Skin of body (tissue), 2 donors: ENCODE measurements around the gene CEACAM20. TPM values are rescaled to one million over a fixed set of nuclear protein-coding genes. Genes with fewer than 3 reads are reported as not detected.
"Not testable (repeated sequence)": the region's sequence is repeated elsewhere in the genome, so short reads cannot be mapped to it uniquely, and the experiment has no call there.

ENCODE experiments used
- DNase-seq: peaks from one replicate; lab custom pipeline; 2025; lab: John Stamatoyannopoulos, UW
- total RNA-seq: library from RNA; depleted of rRNA; stranded (reverse); fragments of >200 nt; gene quantifications from one replicate; pipeline ENCODE4 v1.2.3, GENCODE V29; 2014

The CEACAM20 gene
- total RNA-seq, 1 donor from 2014 or later: not detected

DNA sequence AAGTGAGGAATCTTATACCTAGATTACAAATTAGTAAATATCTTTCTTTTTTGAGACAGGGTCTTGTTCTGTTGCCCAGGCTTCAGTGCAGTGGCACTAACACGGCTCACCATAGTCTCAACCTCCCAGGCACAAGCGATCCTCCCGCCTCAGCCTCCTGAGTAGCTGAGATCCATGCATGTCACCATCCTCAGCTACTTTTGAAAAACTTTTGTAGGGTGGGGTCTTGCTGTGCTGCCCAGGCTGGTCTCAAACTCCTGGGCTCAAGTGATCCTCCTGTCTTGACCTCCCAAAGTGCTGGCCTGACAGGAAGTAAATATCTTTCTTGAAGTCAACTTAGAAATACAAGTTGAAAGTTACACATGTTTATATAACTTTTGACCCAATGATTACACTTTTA, 20.0 kb upstream of the CEACAM20 start:
- no peak for DNase-seq

DNA sequence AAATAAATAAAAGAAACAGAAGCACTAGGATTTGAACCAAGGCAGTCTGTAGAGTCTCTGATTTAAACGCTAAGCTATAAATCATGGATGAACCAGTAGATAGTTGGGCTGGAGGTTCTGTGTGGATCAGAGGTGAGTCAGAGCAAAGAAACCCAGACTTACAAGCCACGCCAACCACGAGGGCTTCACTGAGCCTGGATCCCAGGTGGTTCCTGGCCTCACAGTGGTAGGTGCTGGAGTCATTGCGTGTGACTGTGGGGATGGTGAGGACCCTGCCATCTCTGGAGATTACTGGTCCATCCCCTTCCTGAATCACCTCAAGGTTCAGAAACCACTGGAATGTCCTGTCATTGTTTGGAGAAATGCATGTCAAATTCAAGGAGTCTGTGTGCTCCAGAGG, 19.3 kb upstream of the CEACAM20 start:
- no peak for DNase-seq

DNA sequence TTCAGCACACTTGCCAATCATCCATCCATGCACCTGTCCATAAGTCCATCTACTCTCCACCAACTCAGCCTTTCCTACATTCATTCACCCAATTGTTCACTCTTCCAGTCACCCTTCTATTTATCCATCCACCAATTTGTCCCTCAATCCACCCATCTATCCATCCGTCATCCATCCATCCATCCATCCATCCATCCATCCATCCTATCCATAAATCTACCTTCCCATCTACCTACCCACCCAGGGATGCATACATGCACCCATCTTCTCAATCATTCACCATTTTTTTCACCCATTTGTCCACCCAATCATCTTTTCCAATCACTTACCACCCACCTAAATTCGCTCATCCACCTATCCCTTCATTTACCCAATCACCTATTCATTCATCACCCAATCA, 14.6 kb upstream of the CEACAM20 start:
- DNase-seq: no peak

DNA sequence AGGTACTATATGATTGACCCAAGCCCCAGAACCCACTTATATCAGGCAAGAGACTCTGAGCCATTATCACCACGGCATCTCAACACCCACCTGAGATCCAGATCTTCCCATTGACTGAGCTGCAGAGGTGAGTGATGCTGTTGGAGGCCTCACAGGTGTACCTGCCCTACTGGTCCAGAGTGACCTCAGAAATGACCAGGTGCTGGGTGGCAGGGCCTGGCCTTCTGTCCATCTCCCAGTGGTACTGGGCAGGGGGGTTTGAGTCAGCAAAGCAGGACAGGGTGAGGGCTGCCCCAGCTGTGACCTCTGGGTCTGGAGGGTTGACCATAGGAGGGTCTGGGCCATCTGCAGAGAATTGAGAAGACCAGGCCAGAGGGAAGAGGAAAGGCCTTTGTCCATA, 13.2 kb upstream of the CEACAM20 start:
- no peak for DNase-seq

DNA sequence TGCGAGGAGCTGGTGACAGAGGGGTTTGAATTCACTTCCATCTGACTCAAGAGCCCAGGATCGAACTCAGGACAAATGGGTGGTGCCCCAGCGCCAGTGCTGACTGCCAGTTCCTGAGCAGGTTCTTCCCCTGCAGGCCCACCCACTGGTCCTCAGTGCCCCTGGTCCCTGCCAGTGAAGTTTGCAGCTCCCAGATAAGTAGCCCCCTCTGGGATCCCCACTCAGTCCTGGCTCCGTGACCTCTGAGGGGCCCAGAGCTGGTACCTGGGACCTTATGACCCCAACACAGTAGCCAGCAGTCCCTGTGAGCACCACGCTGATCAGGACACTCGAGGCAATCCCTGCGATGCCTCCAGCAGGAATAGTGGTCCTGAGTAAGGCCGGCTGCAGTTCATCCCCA, 11.3 kb upstream of the CEACAM20 start:
- no peak for DNase-seq

DNA sequence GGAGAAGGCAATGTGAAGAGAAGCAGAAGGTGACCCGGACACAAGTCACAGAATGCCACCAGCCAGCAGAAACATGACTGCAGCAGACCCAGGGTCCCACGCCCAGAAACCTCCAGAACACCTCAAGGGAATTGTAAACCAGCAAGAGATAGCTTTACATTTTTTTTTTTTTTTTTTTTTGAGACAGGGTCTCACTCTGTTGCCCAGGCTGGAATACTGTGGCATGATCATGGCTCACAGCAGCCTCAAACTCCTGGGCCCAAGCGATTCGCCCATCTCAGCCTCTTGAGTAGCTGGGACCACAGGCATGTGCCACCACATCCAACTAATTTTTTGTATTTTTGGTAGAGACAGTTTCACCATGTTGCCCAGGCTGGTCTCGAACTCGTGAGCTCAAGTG, 10.5 kb upstream of the CEACAM20 start:
- DNase-seq: no peak

DNA sequence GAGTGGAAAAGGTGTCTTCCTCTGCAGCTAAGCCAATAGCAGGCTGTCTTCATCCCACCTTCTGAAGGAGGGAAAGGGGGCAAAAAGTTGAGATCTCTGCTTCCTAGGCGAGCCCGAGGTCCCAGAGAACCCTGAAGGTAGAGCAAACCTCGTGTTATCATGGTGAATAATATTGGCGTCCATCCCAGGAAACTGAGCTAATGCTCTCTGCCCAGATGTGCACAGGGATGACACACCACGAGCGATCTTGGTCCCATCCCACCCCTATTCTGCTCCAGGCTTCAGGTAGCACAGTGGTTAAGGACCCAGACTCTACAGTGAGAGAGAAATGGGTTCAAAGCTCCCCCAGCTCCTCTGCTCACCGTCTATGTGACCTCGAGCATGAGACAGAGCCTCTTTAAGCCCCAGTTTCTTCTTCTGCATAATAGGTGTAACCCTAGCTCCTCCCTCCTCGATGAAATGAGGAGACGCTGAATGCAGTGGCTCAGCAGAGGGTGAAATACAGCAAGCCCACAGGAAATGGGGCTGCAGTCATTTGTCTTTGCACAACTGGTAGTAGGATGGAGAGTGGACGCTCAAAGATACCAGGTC, 9.9 kb upstream of the CEACAM20 start:
- no peak for DNase-seq

DNA sequence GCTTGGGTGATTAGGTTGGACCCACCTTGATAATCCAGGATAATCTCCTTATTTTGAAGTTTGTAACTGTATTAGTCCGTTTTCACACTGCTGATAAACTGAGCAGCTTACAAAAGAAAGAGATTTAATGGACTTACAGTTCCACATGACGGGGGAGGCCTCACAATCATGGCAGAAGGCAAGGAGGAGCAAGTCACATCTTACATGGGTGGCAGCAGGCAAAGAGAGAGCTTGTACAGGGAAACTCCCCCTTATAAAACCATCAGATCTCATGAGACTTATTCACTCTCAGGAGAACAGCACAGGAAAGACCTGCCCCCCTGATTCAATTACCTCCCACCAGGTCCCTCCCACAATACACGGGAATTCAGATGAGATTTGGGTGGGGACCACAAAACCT, 5.9 kb upstream of the CEACAM20 start:
- not testable (repeated sequence) for DNase-seq

DNA sequence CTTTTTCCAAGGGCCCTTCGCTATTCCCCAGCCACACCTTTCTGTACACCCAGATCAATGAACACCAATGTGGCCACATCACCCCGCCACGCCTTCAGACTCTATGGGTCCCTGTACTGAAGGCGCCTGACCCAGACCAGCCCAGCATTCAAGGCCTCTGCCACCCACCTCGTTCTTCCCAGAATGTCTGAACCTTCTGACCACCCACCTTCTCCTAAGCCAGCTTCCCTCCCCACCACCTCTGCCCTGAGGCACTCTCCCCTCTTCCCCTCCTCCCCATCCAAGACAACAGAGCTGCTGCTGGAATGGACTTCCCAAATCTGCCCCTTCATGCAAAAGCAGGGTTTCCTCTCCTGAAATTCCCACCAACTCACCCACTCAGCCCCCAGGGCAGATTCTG, 3.3 kb upstream of the CEACAM20 start:
- no peak for DNase-seq

DNA sequence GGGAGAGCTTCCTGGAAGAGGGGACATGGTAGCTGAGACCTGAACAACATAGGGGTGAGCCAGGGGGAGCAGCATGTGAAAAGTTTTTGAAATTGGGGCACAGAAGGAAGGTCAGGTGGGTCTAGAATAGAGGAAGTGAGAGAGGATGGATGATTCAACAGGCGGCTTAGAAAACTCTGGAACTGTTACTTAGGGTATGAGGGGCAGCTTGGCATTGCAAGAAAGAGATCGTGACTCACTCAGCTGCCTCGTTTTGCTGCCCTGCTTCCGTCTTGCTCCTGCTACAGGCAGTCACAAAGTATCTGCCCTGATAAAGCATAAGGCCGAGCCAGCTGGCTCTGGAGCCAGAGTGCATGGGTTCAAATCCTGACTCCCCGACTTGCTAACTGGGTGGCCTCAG, 1.3 kb upstream of the CEACAM20 start:
- DNase-seq: no peak

DNA sequence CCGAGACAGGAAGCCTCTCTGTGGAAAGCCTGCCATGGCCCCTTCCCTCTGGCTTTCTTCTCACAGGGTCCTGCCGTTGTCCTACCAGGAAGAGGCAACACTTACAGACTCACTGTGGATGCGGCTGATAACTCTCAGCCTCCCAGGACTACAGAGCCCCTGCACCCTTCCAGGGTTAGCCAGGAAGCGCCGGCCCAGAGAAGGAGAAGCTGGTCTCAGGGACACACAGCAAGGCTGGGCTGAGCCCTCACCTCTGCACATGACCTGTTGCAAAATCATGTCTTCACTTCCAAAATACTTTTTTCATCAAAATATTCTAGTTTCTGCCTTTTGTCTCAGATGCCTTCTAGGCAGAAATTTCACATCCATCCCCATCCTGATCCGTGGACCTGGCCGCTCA, 1.9 kb downstream of the CEACAM20 start:
- no peak for DNase-seq

DNA sequence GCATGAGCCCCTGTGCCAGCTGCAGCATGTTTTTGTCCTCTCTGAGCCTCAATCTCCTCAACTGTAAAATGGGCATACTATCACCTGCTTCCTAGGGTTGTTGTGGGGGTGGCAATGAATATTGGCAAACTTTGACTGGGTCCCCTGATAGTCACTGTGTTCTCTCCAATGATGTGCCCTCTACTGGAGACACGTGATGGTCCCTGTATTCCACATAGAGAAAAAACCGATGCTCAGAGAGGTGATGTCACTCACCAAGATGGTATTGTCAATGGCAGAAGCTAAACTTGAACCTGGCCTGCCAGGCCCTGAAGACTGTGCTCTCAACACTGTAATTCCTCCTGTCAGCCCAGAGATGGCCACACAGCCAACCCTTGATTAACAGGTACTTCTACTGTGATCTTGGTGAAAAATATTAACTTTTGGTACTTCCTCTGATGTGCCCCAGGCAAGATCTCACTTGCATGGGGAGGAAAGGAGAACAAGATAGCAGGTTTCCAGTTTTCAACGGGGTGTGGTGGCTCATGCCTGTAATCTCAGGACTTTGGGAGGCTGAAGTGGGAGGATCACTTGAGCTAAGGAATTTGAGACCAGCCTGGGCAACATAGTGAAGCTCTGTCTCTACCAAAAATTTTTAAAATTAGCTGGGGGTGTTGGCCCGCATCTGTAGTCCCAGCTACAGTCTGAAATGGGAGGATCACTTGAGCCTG, 3.6 kb downstream of the CEACAM20 start:
- DNase-seq: no peak

DNA sequence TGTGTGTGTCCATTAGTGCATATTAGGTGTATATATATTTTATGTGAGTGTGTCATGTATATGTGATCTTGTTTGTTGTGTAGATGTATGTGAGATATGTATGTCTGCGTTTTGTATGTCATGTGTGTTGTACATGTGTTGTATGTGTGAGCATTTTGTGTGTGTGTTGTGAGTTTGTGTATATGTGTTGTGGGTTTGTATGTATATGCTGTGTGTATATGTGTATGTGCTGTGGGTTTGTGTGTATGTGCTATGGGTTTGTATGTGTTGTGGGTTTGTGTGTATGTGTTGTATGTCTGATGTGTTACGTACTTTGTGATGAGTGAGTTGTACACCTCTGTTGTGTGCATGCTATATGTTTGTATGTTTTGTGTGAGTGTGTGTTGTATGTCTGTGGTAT, 8.1 kb downstream of the CEACAM20 start:
- no peak for DNase-seq

DNA sequence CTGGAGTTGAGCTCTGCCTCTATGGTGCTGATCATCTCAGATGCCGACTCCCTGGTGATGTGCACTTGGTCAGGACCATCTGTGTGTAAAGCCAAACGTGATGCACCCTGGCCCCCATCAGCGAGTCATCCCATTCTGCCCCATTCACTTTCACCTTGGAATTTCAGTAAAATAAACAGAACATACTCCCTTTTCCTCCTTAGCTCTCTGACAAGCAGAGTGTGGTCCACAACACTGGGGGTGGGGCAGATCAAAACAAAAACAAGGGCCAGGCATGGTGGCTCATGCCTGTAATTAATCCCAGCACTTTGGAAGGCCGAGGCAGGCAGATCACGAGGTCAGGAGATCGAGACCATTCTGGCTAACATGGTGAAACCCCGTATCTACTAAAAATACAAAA, 12.3 kb downstream of the CEACAM20 start:
- no peak for DNase-seq

DNA sequence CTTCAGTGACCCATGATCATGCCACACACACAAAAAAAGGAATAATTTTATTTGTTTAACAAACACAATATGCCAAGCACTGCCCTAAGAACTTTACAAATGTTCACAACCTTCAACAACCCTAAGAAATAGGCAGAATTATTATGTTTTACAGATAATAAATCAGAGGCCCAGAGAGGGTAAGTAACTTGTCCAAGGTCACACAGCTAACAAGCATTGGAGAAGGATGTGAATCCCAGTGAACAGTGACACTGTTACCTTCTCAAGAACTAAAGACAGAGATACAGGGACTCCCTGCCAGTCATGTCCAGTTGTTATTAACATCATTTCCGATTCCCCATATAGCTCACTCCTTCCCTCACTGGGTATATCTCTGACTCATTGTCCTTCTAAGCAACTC, 13.6 kb downstream of the CEACAM20 start:
- DNase-seq: no peak

DNA sequence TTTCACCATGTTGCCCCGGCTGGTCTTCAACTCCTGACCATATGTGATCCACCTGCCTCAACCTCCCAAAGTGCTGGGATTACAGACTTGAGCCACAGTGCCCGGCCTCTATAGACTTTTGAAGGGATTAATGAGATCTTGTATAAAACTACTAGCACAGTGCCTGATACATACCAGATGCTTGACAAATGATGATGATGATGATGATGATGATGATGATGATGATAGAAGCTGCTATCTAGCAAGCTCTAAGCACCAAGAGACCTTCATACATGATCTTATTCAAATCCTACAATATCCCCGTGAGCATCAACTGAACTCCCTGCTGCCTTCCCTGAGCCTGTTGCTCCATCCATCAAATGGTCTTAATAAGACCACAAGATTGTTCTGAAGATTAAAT, 14.4 kb downstream of the CEACAM20 start:
- no peak for DNase-seq

DNA sequence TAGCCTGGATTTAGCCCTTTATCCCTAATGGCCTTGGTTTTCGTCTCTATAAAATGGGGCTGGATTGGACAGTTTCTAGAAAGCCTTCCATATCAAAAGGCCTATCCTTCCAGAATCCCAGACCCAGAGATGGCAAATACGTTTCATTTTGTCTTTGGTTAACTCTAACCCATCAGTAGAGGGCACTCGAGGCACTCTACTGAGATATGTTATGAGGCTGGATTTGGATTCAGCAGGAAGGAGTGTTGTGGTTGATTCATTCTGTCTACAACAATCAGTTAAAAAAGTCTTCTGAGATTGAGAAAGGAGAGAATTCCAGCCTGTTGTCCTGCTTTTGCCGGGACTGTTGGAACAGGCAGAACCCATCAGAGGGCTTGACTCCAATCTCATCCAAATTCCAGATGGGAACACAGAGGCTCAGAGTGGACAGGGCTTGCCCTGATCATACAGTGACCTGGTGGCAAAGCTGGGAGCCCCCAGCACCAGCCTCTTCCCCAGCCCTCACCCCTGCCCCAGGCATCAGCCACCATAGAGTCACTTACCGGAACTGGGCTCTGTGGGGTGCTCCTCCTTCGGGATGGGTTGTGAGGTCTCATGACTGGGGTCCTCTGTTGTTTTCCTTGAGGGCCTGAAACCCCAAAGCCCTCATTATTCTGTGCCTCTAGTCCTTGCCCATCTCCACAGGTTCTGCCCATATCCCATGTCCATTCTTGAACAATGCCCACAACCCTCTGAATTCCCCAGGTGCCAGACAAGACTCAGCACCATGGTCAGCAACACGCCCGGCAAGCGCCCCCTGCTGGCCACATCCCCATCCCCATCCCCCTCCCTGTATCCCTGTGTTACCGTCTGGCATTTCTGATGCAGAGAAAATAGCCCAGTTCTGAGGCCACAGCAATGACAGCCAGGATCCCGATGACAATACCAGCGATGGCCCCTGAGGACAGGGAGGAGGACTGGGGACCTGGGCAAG, 16.9 kb downstream of the CEACAM20 start:
- DNase-seq: no peak

DNA sequence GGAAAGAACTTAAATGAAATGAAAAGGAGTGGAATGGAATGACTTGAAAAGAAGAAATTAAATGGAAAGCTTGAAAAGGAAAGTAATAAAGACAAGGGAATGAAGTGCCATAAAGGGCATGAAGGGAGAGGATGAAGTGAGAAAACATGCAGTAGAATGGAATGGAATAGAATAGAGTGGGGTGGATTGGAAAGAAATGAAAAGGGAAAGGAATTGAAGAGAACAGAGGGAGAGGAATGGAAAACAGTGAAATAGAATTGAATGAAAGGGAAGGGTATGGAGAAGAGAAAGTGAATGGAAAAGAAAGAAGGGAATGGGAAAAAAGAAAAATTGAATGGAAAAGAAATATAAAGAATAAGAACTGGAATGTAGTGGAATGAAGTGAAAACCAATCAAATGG, 20.0 kb downstream of the CEACAM20 start:
- DNase-seq: no peak

DNA sequence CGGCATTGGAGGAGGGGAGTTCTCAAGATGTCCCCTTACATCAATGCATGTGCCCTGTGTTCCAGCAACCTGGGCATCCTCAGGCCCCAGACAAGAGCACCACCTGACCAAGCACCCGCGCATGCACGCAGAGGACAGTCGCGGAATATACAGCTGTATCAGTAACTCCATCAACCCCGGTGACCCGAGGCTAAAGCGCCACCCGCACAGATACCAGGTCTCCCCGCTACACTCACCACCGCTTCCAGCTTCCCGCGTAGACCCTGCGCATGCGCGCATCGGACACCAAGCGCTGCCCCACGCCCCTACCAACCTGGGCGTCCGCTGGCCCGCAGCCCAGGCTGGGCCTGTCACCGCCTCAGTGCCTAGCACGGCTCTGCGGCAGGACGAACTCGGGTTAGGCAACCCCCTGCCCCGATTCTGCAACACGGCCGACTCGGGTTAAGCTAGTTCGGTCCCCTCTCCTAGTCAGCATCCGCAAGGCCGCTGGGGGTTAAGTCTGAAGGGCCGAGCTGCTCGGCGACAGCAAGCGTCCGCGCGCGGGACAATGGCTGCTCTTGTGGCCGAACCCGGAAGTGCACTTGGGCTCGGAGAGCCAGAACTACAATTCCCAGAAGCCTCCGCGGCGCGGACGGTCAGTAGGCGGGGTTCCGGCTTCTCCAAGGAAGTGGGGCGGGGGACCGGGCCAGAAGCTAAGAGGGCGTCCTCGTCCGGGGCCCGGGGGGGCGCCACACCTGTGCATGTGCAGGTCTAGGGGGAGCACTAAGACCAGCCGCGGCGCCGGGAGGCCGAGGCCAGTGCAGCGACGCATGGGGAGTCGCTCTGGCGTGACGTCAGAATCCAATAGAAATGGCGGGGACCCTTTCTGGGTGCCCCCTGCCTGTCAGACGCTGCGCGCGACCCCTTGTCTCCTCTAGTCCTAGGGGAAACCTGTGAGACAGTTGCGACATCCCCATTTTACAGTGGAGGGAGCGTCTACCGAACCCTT, 29.2 kb downstream of the CEACAM20 start, which contains the start of gene ZNF180:
ZNF180 (minus strand) TSS at position 561 of the 988 bp plus-strand sequence. CDS start 3,188 bp downstream, outside the sequence.
- peak; percentile 94 for DNase-seq

DNA sequence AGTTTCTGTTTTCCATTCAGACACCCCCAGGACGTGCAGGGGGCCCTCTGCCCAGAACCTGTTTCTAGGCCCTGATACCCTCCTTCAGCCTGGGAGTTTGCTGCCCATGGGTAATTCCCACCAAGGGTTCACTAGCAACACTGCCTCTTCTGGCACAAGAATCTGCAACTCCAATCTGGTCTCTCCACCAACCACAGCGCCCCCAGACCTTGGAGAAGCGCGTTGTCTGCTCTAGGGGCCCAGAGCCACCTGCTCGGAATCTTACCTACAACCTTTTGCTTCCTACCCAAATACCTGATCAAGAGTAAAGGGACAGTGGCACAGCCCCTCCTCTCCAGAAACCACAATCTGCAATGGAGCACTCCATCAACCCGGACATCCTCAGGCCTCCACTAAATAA, 29.9 kb downstream of the CEACAM20 start:
- no peak for DNase-seq

DNA sequence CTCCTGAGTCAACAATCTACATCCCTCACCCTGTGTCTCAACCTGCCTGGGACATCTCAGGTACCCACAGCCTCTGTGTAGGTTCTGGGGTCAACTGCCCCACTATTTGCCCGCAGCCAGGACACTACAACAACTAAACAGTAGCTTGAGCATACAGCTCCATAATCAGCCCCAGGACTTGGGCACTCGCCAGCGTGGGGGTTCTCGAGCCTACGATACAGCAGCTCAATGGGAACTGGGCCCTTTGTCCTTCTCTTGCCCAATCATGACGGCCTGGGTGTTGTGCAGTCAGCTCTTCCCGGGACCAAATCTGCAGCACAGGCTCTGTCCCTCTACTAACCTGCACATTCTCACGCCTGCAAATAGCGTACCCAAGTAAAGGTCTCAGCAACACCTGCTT, 30.5 kb downstream of the CEACAM20 start:
- no peak for DNase-seq
